Activated CD4-positive, alpha-beta T cell treated with anti-CD3 and anti-CD28 coated beads for 4 hours (primary cell): ENCODE data around the gene BAD.

Experiments used
- DNase-seq, 2 donors: peaks; one replicate each; pipeline ENCODE4 v3.0.0-alpha.2; 2020

Gene BAD

DNA sequence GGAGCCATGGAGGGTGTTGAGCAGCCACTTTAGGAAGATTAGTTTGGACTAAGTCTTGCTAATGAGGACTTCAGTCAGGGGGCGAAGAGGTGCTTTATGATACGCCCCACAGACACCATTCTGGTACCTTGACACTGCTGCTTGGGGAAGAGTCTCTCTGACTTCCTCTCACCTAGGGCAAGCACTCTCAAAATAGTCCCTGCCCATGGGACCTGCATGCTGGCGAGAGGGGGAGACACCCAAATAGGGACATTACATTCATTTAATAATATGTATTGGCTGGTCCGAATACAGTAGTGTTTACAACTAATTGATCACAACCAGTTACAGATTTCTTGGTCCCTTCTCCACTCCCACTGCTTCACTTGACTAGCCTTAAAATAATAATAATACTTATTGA is 11.3 kb upstream of the BAD start:
- DNase-seq: no peak

DNA sequence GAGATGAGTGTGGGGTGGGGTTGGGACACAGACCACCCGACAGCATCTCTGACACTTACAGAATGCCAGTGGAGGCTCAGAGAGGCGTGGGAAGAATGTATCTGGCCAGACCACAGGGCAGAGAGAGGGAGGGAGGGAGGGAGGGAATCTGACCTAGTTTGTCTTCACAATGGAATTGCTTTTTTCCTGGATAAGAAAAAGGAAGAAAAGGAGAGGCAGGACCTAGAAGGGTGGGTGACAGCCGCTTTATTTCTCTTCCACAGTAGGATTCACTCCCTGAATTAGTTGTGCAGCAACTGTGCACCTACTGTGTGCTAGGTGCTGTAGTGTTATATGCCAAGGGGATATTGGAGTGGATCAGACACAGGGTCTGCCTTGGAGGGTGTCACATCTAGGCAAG is 10.3 kb upstream of the BAD start:
- no peak for DNase-seq

- no peak for DNase-seq
Measured at GRCh38 chr11:64292460-64293254, 8.2 kb upstream of the BAD start.

- DNase-seq: no peak
Measured at GRCh38 chr11:64291752-64292459, 7.4 kb upstream of the BAD start.

- DNase-seq: no peak
Measured at GRCh38 chr11:64291262-64291751, 6.8 kb upstream of the BAD start, which contains the start of gene KCNK4. KCNK4 (plus strand) TSS chr11:64291302; CDS start chr11:64293019, 1,717 bp downstream.

DNA sequence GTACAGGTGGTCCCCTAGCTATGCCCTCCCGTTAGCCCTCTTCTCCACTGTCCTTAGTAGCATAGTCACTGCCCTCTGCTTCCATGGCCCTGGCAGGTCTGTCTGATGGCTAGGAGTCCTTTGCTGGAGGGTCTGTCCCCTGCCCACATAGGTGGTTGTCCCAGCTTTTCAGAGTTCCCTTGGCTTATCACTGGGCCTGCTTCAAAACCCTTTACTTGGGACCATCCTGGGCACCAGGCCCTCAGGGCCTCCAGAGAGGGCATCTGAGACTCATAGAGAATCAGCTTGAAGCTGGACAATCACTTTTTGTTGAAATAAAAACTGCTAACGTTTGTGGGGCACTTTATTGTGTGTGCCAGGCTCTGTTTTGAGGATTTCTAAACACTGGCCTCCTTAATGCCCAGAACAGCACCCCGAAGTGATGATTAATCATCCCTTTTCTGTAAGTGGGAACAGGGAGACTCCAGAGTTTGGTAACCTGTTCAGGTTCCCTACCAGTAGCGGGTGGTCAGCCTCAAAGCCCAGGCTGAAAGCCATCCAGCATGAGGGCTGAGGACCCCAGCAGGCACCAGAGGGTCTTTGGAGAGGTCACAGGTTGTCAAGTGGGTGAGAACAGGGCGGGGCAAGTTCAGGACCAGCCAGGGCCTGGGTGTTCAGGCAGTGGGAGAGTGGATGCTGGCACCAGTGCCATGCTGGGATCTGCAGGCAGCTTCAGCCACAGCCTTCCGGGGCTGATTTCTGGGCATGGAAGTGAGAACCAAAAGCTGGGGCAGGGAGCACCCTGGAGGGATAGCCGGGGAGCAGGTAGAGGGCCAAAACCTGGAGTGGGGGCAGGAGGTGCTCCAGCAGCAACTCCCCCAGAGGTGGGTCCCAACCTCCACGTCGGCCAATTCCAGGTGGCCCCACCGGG is 6.1 kb upstream of the BAD start:
- DNase-seq: no peak

GRCh38 chr11:64289002-64289564 is 4.6 kb upstream of the BAD start:
- DNase-seq: no peak

GRCh38 chr11:64288353-64288750 is 3.9 kb upstream of the BAD start:
- no peak for DNase-seq

- DNase-seq: no peak
Measured at GRCh38 chr11:64287676-64288352, 3.3 kb upstream of the BAD start.

DNA sequence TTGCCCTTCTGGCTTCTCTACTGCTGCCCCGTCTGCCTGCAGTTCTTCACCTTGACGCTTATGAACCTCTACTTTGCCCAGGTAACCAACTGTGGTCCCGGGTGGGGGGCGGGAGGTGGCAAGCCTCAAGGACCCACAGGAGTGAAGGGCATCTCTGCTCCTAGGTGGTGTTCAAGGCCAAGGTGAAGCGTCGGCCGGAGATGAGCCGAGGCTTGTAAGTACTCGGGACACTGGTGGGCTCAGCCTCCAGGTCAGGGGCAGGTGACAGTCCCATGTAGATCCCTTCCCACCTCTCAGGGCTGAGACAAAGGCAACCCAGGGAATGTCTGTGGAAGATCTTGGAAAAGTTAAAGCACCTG is 2.3 kb upstream of the BAD start:
- no peak for DNase-seq

GRCh38 chr11:64285885-64286800 is 1.7 kb upstream of the BAD start:
- no peak for DNase-seq

DNA sequence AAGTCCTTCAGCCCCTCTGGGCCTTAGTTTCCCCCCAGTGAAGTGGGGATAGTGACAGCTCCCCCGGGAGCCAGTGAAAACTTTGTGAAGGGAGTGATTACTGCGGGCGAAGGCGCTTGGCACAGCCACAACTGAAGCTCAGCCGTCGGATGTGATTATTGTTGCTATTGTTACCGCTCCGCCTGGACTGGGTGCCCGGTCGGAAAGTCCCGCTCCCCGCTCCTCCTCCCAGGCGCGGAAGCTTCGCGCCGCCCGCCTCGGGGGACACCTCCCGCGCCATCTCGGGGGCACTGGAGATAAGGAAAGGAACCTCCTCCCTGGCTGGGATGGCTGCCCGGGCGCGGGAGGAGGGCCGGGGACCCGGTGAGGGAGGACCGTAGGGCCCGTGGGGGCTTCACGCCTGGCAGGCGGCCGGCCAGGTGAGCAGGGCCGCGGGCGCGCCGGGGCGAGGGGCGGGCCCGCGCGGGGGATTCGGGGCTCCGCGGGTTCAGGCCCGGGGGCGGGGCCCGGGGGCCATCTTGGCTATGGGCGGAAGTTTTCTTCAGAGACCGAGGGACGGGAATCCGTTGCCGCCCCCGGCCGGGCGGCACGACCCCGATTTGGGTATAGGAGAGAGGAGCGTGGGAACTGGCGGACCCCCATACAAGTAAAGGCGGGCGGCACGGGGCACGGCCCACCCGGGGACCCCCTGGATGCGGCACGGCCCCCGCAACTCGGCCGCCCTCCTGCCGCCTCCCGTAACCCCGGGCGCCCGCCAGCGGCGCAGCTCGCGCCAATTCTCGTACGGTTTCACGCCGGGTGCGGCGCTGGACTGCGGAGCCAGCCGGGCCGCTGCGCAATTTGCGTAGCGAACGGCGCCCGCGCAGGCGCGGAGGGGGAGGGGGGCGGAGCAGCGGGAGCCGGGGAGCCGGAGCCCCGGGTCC is 758 bp upstream of the BAD start, which contains the start of gene GPR137:
Gene GPR137 (plus strand): TSS at position 887 of the 923 bp plus-strand sequence. CDS start 677 bp downstream, outside the sequence.
- peak; percentile 90 to 91 for DNase-seq

- no peak for DNase-seq
Measured at GRCh38 chr11:64283092-64283491, 1.4 kb downstream of the BAD start.

DNA sequence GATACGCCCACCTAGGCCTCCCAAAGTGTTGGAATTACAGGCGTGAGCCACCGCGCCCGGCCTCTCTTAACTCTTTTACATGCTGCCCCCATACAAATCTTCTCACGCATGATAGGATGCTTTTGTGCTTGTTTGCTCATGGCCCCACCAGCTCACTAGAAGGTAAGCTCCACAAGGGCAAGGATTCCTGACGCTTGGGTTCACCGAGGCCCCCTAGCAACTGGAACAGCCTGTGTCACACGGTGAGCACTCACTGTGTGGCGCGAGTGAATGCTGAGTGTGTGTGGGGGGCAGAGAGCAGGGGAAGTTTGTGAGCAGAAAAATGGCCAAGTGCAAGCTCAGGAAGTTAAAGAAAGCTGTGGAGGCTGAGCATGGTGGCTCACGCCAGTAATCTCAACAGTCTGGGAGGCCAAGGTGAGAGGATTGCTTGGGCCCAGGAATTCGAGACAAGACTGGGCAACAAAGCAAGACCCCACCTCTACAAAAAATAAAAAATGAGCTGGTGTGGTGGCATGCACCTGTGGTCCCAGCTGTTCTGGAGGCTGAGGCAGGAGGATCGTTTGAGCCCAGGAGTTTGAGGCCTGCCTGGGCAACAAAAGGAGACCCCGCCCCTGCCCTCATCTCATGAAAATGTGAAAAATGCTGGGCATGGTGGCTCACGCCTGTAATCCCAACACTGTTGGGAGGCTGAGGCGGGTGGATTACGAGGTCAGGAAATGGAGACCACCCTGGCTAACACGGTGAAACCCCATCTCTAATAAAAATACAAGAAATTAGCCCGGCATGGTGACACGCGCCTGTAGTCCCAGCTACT is 2.3 kb downstream of the BAD start:
- no peak for DNase-seq

DNA sequence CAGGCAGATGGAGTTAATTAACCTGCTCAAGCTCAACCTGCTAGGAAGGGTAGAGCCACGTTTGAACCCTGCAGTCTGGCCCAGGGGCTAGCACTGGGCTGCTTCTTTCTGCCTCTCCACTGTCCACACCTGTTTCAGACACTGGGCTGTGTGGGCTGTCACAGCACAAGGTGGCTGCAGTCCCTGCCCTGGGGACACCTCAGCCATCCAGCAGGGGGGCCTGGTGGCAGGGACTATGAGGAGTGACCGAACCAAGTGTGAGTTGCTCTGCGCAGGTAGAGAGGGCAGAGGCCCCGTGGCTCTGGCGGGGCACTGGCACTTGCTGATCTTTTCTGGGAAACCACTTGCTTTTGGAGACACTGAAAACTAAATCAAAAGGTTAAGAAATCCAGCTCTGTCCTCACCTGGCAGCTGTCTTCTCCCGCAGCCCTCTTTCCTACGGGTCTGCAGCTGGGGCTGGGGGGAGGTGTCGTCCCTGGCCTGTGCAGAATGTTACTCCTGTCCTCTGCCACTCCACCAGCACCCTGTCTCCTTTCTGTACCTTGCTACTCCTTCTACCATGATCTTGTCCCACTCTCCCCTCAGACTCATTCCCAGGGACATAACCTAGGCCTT is 5.8 kb downstream of the BAD start:
- no peak for DNase-seq

DNA sequence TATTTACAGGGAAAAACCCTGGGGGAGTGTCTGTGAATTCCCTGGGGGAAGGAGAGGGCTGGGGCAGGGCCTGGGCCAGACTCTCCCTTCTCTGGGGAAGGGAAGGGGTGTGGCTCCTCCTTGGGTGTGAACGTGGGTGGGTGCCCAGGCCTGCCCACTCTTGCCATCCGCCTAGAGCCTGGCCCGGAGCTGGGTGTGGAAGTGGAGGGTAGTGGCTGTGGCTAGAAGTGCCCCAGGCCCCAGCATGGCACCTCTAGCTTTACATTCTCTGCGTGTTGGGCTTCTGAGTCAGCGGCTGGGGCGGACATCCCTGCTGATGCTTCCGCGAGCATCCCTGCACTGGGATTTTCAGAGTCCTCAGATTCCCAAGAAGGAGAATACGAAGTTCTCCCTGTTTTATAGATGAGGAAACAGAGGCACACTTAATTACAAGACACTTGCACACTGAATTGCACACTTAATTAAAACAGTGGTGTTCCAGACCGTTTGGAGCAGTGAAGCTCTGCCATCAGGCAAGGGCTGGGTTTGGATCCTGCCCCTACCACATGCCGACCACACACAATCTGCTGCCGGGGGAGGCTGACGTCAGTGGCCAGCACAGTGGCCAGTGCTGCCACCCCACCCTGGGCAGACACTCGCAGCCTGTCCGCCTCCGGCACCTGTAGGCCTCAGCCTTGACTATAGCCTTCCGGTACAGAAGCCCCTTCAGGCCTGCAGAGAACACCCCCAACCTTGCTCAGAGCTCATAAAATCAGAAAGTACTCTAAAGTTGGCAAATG is 7.6 kb downstream of the BAD start:
- DNase-seq: no peak

GRCh38 chr11:64275841-64276240 is 8.6 kb downstream of the BAD start:
- no peak for DNase-seq
